EL (cell line): ENCODE measurements around the gene SOWAHA.
A peak's percentile ranks its signal among the peaks of the same experiment; 100 is the strongest.
"Not testable (repeated sequence)": the region's sequence is repeated elsewhere in the genome, so short reads cannot be mapped to it uniquely, and the experiment has no call there.

ENCODE experiments used
- DNase-seq: peaks from one replicate; pipeline ENCODE4 v3.0.0-alpha.2; 2016

The SOWAHA gene

GRCh38 chr5:132778129-132778528 lies 35.0 kb upstream of the SOWAHA start:
- no peak for DNase-seq

- no peak for DNase-seq
Observed at GRCh38 chr5:132778856-132779255, 34.2 kb upstream of the SOWAHA start.

GRCh38 chr5:132779961-132780360 lies 33.1 kb upstream of the SOWAHA start:
- DNase-seq, result no peak

GRCh38 chr5:132780577-132780976 lies 32.5 kb upstream of the SOWAHA start:
- DNase-seq, result no peak

GRCh38 chr5:132781029-132781428 lies 32.1 kb upstream of the SOWAHA start:
- DNase-seq, result no peak

- DNase-seq, result peak; percentile 80
Observed at GRCh38 chr5:132782101-132782500, 31.0 kb upstream of the SOWAHA start.

- no peak for DNase-seq
Observed at GRCh38 chr5:132785365-132785764, 27.7 kb upstream of the SOWAHA start.

- no peak for DNase-seq
Observed at GRCh38 chr5:132785864-132786263, 27.2 kb upstream of the SOWAHA start.

GRCh38 chr5:132787076-132787475 lies 26.0 kb upstream of the SOWAHA start:
- peak; percentile 62 for DNase-seq

- no peak for DNase-seq
Observed at GRCh38 chr5:132788508-132788907, 24.6 kb upstream of the SOWAHA start.

GRCh38 chr5:132788990-132789886 lies 23.9 kb upstream of the SOWAHA start:
- DNase-seq, result no peak

GRCh38 chr5:132790201-132790865 lies 22.8 kb upstream of the SOWAHA start:
- DNase-seq, result no peak

GRCh38 chr5:132791026-132791425 lies 22.1 kb upstream of the SOWAHA start:
- DNase-seq, result no peak

- DNase-seq, result no peak
Observed at GRCh38 chr5:132797651-132798050, 15.5 kb upstream of the SOWAHA start.

- DNase-seq, result no peak
Observed at GRCh38 chr5:132799392-132799791, 13.7 kb upstream of the SOWAHA start.

GRCh38 chr5:132800545-132800944 lies 12.6 kb upstream of the SOWAHA start:
- no peak for DNase-seq

- DNase-seq, result no peak
Observed at GRCh38 chr5:132802044-132802684, 10.9 kb upstream of the SOWAHA start.

GRCh38 chr5:132802685-132803066 lies 10.4 kb upstream of the SOWAHA start:
- not testable (repeated sequence) for DNase-seq

GRCh38 chr5:132804219-132804618 lies 8.9 kb upstream of the SOWAHA start:
- not testable (repeated sequence) for DNase-seq

GRCh38 chr5:132805872-132806271 lies 7.2 kb upstream of the SOWAHA start:
- not testable (repeated sequence) for DNase-seq

- not testable (repeated sequence) for DNase-seq
Observed at GRCh38 chr5:132806804-132807162, 6.3 kb upstream of the SOWAHA start.

GRCh38 chr5:132807163-132807838 lies 5.8 kb upstream of the SOWAHA start:
- DNase-seq, result peak; percentile 46

- DNase-seq, result no peak
Observed at GRCh38 chr5:132808448-132808847, 4.7 kb upstream of the SOWAHA start.
